ENCODE results near the gene METTL18.

METTL18 gene

DNA sequence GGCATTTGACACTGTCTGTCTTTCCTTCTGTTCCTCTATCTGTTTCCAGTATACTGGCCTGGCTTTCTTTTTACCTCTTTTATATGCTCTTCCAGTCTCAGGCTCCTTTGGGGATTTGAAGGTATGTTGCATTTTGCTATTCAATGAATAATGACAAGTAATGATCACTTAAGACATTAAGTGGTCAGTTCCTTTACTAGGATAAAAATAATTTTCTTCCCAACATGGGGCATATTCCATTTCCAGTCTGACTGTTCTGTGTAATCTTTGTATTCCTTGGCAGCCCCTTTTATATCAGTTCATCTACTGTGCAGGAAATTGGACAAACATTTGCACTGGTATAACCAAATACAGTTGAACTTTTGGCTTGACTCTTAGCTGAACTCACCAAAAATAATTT lies 15.6 kb downstream of the METTL18 start:
- TF ChIP-seq, protein P1, sequence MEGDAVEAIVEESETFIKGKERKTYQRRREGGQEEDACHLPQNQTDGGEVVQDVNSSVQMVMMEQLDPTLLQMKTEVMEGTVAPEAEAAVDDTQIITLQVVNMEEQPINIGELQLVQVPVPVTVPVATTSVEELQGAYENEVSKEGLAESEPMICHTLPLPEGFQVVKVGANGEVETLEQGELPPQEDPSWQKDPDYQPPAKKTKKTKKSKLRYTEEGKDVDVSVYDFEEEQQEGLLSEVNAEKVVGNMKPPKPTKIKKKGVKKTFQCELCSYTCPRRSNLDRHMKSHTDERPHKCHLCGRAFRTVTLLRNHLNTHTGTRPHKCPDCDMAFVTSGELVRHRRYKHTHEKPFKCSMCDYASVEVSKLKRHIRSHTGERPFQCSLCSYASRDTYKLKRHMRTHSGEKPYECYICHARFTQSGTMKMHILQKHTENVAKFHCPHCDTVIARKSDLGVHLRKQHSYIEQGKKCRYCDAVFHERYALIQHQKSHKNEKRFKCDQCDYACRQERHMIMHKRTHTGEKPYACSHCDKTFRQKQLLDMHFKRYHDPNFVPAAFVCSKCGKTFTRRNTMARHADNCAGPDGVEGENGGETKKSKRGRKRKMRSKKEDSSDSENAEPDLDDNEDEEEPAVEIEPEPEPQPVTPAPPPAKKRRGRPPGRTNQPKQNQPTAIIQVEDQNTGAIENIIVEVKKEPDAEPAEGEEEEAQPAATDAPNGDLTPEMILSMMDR (IDR thresholded peaks at IDR 0.05; ENCODE audit: low read depth, low read length) = no peak

DNA sequence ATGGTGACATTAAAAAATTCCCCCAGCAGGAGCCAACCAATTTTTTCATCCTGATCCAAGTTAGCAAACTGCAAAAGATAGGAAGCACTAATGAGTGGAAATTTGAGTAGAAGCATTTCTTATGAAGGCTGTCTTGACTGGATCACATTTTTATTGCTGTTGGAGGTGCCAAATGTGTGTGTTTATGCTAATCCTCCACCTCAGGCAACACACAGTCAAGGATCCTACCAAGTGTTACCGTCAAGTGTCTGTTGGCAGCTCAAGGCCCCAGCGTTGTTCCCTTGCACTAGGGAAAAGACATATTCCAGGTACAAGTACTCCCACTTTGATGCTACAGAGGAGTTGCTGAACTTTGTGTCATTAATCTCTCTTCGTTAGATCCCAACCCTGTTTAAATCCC lies 18.3 kb downstream of the METTL18 start:
- TF ChIP-seq, protein P1 (IDR thresholded peaks at IDR 0.05; ENCODE audit: low read depth, low read length) = no peak
- no peak for DNase-seq (ENCODE audit: low read depth in 2 of 2)
- no peak overlapping the region for H3K4me3 ChIP-seq (replicated peaks in 1 of 2; ENCODE audit: low read depth in 2 of 2, low read length in 2 of 2)

More for the DNA sequence above, 15.6 kb downstream of the METTL18 start:
- no peak overlapping the region for H3K4me3 ChIP-seq (replicated peaks in 1 of 2; ENCODE audit: low read depth in 2 of 2, low read length in 2 of 2)
- DNase-seq (ENCODE audit: low read depth in 2 of 2) = no peak

DNA sequence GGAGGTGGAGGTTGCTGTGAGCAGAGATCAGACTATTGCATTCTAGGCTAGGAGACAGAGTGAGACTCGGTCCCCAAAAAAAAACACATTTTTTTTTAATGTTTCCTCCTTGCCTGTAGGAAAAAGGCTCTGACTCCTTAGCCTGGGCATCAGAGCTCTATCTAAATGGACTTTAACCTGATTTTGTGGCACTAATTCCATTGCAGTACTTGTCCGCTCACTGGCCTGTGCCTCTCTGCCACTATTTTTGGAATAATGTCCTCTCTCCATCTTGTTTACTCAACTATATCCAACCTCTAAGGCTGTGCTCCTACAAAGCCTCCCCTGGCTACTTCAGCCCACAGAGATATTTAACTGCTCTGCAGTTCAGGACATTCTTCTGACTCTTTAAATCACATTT lies 26.5 kb downstream of the METTL18 start:
- DNase-seq (ENCODE audit: low read depth in 2 of 2) = no peak
- no peak overlapping the region for H3K4me3 ChIP-seq (replicated peaks in 1 of 2; ENCODE audit: low read depth in 2 of 2, low read length in 2 of 2)
- TF ChIP-seq, protein P1 (IDR thresholded peaks at IDR 0.05; ENCODE audit: low read depth, low read length) = no peak

DNA sequence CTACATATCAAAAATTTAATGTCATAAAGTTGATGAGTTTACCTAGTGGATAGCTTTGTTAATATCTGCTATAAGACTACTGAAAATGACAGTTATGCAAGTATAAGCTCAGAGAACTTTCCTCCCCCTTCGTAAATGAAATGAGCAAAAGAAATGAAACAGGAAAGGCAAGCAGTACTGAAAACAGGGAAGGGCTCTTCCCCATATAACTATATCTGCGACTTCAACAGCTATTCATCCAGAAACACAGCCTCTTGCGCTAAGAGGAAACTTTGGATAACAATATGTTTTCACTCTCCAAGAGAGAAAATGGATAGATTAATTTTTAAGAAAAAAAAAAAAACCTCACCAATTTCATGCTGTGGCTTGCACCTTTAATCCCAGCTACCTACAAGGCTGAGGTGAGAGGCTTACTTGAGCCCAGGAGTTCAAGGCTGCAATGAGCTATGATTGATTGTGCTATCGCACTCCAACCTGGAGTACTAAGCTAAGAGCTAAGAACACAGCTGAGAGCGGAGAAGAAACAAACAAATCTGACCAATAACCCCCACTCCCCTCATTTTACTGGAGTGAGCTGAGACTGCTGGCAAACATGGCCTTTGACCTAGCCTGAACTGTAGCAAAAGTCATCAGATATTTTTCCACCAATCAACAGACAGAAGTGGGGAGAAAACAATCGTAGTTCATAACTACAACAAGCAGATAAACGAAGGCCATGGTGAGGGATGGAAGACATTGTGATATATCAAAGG lies 29.0 kb downstream of the METTL18 start:
- no peak overlapping the region for H3K4me3 ChIP-seq (replicated peaks in 1 of 2; ENCODE audit: low read depth in 2 of 2, low read length in 2 of 2)
- no peak for DNase-seq (ENCODE audit: low read depth in 2 of 2)
- TF ChIP-seq, protein P1 (IDR thresholded peaks at IDR 0.05; ENCODE audit: low read depth, low read length) = no peak

DNA sequence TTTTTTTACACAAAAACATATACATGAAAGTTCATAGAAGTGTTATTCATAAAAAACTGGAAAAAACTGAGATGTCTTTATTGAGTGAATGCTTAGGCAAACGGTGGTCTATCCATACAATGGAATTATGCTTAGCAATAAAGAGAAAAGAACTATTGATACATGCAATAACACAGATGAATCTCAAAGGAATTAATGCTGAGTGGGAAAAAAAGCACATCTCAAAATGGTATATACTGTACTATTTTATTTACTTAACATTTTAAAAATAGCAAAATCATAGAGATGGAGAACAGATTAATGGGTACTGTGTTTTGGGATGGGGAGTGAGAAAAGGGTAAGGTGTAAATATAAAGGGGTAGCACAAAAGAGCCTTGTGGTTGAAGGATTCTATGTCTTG lies 29.8 kb downstream of the METTL18 start:
- TF ChIP-seq, protein P1 (IDR thresholded peaks at IDR 0.05; ENCODE audit: low read depth, low read length) = no peak
- no peak for DNase-seq (ENCODE audit: low read depth in 2 of 2)
- no peak overlapping the region for H3K4me3 ChIP-seq (replicated peaks in 1 of 2; ENCODE audit: low read depth in 2 of 2, low read length in 2 of 2)

DNA sequence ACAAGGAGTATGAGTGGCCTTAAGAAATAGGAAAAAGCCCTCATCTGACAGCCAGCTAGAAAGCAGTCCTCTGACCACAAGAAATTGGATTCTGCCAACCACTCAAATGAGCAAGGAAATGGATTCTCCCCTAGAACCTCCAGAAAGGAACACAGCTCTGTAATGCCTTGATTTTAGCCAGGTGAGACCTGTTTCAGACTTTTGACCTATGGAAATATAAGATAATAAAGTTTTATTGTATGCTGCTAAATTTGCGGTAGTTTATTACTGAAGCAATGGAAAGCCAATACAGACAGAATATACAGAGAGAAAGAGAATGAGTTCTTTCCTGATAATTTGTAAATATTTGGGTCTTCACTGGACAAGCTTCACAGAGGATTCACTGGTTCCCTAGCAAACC lies 32.0 kb downstream of the METTL18 start:
- H3K4me3 ChIP-seq (replicated peaks in 1 of 2; ENCODE audit: low read depth in 2 of 2, low read length in 2 of 2) = no peak overlapping the region
- DNase-seq (ENCODE audit: low read depth in 2 of 2) = no peak
- TF ChIP-seq, protein P1 (IDR thresholded peaks at IDR 0.05; ENCODE audit: low read depth, low read length) = no peak

DNA sequence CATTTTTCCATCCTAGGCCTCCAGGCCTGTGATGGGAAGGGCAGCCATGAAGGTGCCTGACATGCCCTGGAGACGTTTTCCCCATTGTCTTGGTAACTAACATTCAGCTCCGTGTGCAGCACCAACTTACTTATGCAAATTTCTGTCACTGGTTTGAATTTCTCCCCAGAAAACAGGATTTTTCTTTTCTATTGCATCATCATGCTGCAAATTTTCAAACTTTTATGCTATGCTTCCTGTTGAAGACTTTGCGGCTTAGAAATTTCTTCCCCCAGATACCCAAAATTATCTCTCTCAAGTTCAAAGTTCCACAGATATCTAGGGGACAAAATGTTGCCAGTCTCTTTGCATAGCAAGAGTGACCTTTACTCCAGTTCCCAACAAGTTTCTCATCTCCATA lies 35.7 kb downstream of the METTL18 start:
- no peak overlapping the region for H3K4me3 ChIP-seq (replicated peaks in 1 of 2; ENCODE audit: low read depth in 2 of 2, low read length in 2 of 2)
- DNase-seq (ENCODE audit: low read depth in 2 of 2) = no peak
- TF ChIP-seq, protein P1 (IDR thresholded peaks at IDR 0.05; ENCODE audit: low read depth, low read length) = no peak

Measured in cardiac fibroblast (primary cell).